Measurements from ENCODE around the gene SLFN14. TPM values are rescaled to one million over a fixed set of nuclear protein-coding genes. Genes with fewer than 3 reads are reported as not detected.

Gene SLFN14
- total and polyA plus RNA-seq, 2 donors (not counting 1 experiment from before 2014, with no cell fraction given): not detected

DNA sequence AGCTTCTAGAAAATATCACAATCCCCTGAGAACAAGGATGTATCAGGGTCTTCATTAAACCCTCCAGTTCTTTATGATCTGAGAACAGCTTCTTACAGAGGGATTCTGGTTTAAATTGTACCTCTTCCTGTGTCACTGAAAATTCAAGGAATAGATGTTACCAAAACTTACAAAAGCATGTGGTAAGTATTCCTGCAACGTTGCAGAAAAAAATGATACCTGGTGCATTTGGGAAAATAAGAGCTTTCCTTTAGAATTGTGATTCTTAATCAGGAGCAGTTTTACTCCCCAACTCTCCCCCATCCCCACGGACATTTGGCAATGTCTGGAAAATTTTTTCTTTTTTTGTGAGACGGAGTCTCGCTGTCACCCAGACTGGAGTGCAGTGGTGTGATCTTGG lies 7.3 kb downstream of the SLFN14 start:
- POLR2A ChIA-PET: no interaction called here
- no peaks in the 10 kb centered on the region for H3K36me3 ChIP-seq (replicated peaks in 1 of 2; ENCODE audit: control extremely low read depth in 1 of 2, control insufficient read depth in 1 of 2, extremely low read depth in 1 of 2, insufficient read depth in 2 of 2, low read length in 1 of 2)
- Mint-ChIP-seq H3K9me3 (ENCODE audit: insufficient read depth) (no peaks in the 10 kb centered on the region), H3K27me3 (peaks cover 25% of the 10 kb centered on the region), H3K4me3 (no peak overlapping the region), H3K4me1 (no peaks in the 10 kb centered on the region), H3K27ac (no peak overlapping the region)
- DNase-seq (no peak), ATAC-seq (ENCODE audit: low read depth) (no peak)
- CTCF ChIA-PET: no interaction called here
- no peaks in the 10 kb centered on the region for H3K4me1 ChIP-seq (ENCODE audit: control insufficient read depth in 2 of 2, insufficient read depth in 2 of 2, low read length in 2 of 2)
- H3K4me2 ChIP-seq (replicated peaks; ENCODE audit: low read depth, low read length, poor library complexity, severe bottlenecking): no peak overlapping the region
- H3K9me3 ChIP-seq (ENCODE audit: control extremely low read depth in 1 of 3, control insufficient read depth in 2 of 3, insufficient read depth in 1 of 3, low read length in 2 of 3): no peaks in the 10 kb centered on the region
- H4K20me1 ChIP-seq (ENCODE audit: control insufficient read depth, insufficient read depth, low read length, poor library complexity, severe bottlenecking): no peaks in the 10 kb centered on the region
- peaks cover 0 to 10% (median 0%) of the 10 kb centered on the region in 4 experiments for H3K27me3 ChIP-seq (replicated peaks in 1 of 4; ENCODE audit: control extremely low read depth in 1 of 4, control insufficient read depth in 3 of 4, insufficient read depth in 4 of 4, low read length in 3 of 4)
- WGBS (ENCODE audit: insufficient coverage): 100% methylated on average over 2 of the region's 4 CpGs
- H2AFZ ChIP-seq (ENCODE audit: insufficient read depth, low read depth, low read length, poor library complexity, severe bottlenecking): no peak overlapping the region
- no peak overlapping the region for H3K9ac ChIP-seq (ENCODE audit: low read length)
- H3K27ac ChIP-seq (ENCODE audit: low read length in 2 of 2): no peak overlapping the region
- intact Hi-C loops (cut with micrococcal nuclease): no loop called here
- H3K79me2 ChIP-seq (ENCODE audit: control insufficient read depth, insufficient read depth, low read length): no peaks in the 10 kb centered on the region
- no peak overlapping the region for H3K4me3 ChIP-seq (ENCODE audit: control extremely low read depth in 1 of 5, extremely low read depth in 1 of 5, insufficient read depth in 1 of 5, low read depth in 2 of 5, low read length in 4 of 5)
- TF ChIP-seq EZH2 (IDR thresholded peaks at IDR 0.05; ENCODE audit: borderline replicate concordance, insufficient read depth, low read depth, low read length, poor library complexity, severe bottlenecking): no peak
- TF ChIP-seq, protein P1, sequence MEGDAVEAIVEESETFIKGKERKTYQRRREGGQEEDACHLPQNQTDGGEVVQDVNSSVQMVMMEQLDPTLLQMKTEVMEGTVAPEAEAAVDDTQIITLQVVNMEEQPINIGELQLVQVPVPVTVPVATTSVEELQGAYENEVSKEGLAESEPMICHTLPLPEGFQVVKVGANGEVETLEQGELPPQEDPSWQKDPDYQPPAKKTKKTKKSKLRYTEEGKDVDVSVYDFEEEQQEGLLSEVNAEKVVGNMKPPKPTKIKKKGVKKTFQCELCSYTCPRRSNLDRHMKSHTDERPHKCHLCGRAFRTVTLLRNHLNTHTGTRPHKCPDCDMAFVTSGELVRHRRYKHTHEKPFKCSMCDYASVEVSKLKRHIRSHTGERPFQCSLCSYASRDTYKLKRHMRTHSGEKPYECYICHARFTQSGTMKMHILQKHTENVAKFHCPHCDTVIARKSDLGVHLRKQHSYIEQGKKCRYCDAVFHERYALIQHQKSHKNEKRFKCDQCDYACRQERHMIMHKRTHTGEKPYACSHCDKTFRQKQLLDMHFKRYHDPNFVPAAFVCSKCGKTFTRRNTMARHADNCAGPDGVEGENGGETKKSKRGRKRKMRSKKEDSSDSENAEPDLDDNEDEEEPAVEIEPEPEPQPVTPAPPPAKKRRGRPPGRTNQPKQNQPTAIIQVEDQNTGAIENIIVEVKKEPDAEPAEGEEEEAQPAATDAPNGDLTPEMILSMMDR (IDR thresholded peaks at IDR 0.05): no peak

DNA sequence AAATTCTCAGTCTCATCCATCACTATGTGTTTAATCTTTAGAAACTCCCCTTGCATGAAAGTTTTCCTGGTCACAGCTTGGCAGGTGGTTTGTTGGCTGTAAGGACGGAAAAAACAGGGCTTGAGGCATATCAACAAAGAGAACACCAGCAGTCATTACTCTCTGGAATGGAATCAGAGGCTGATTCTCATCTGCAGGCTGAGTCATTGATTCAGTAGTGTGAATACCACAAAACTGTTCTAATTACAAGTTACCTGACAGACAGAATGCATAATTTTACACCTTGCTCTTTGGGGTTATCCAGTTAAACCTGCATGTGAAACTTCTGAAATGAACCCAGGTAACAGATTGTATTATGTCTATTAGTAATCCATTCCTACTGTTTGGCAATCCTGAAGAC lies 11.6 kb downstream of the SLFN14 start:
- DNase-seq: no peak
- TF ChIP-seq, protein P1 (IDR thresholded peaks at IDR 0.05): no peak
- TF ChIP-seq EZH2 (IDR thresholded peaks at IDR 0.05; ENCODE audit: borderline replicate concordance, insufficient read depth, low read depth, low read length, poor library complexity, severe bottlenecking): no peak
- ChIA-PET POLR2A (no interaction called here), CTCF (interaction anchor here (1.5 kb wide), 1 partner anchor 10 kb away, joined by 4 read pairs; no protein-coding TSS in a partner anchor)
- H3K36me3 ChIP-seq (replicated peaks in 1 of 2; ENCODE audit: control extremely low read depth in 1 of 2, control insufficient read depth in 1 of 2, extremely low read depth in 1 of 2, insufficient read depth in 2 of 2, low read length in 1 of 2): no peaks in the 10 kb centered on the region
- peaks cover 4% of the 10 kb centered on the region for H3K27me3 Mint-ChIP-seq
- no peaks in the 10 kb centered on the region for H4K20me1 ChIP-seq (ENCODE audit: control insufficient read depth, insufficient read depth, low read length, poor library complexity, severe bottlenecking)
- intact Hi-C loops (cut with micrococcal nuclease): no loop called here
- H3K9me3 ChIP-seq (ENCODE audit: control extremely low read depth in 1 of 3, control insufficient read depth in 2 of 3, insufficient read depth in 1 of 3, low read length in 2 of 3): no peaks in the 10 kb centered on the region
- no peak overlapping the region for H3K9ac ChIP-seq (ENCODE audit: low read length)
- no peak overlapping the region for H2AFZ ChIP-seq (ENCODE audit: insufficient read depth, low read depth, low read length, poor library complexity, severe bottlenecking)
- ATAC-seq (ENCODE audit: low read depth): no peak
- H3K27ac ChIP-seq (ENCODE audit: low read length in 2 of 2): no peak overlapping the region
- no peaks in the 10 kb centered on the region for H3K27me3 ChIP-seq (replicated peaks in 1 of 4; ENCODE audit: control extremely low read depth in 1 of 4, control insufficient read depth in 3 of 4, insufficient read depth in 4 of 4, low read length in 3 of 4)
- H3K4me2 ChIP-seq (replicated peaks; ENCODE audit: low read depth, low read length, poor library complexity, severe bottlenecking): no peak overlapping the region
- no peaks in the 10 kb centered on the region for H3K79me2 ChIP-seq (ENCODE audit: control insufficient read depth, insufficient read depth, low read length)
- no peak overlapping the region for H3K4me3 Mint-ChIP-seq
- peaks cover 8% of the 10 kb centered on the region for H3K4me1 Mint-ChIP-seq
- H3K4me1 ChIP-seq (ENCODE audit: control insufficient read depth in 2 of 2, insufficient read depth in 2 of 2, low read length in 2 of 2): peaks cover 3 to 4% of the 10 kb centered on the region in 2 donors
- H3K4me3 ChIP-seq (ENCODE audit: control extremely low read depth in 1 of 5, extremely low read depth in 1 of 5, insufficient read depth in 1 of 5, low read depth in 2 of 5, low read length in 4 of 5): no peak overlapping the region
- no CpG with 5 or more reads among the region's 1 CpG for WGBS (ENCODE audit: insufficient coverage)
- H3K9me3 Mint-ChIP-seq (ENCODE audit: insufficient read depth): no peaks in the 10 kb centered on the region
- no peak overlapping the region for H3K27ac Mint-ChIP-seq

Data from B cell (primary cell).